ENCODE results near the gene TIE1. TPM values are rescaled to one million over a fixed set of nuclear protein-coding genes. Genes with fewer than 3 reads are reported as not detected.

TIE1 gene
- total and polyA plus RNA-seq, 2 of the 13 experiments (the other 11 are each of a cell fraction or from before 2014, with no cell fraction given), result 0.58 to 0.84 TPM

DNA sequence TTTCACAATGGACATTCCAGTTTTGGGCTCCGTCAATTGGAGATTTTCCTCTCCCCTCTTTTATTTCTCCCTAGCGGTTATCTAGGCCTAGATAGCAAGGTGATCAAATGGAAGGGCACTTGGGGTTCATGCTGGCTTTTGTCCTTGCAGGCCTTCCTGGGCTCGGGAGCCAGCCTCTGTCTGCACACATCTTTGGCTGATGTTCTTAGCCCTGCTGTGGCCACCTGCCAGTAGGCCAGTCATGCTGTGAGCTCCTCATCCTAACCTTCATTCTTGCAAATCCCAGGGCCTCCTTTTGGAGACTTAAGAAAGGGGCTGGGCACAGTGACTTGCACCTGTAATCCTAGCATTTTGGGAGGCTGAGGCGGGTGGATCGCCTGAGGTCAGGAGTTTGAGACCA is 13.5 kb downstream of the TIE1 start:
- no peak overlapping the region for H3K4me2 ChIP-seq (ENCODE audit: low read depth, low read length)
- POLR2A ChIA-PET, result no interaction called here
- H3K27me3 ChIP-seq (ENCODE audit: control insufficient read depth in 1 of 2, insufficient read depth in 2 of 2, low read length in 2 of 2), result peaks cover 7 to 43% of the 10 kb centered on the region in 2 experiments
- no peaks in the 10 kb centered on the region for H3K9me3 ChIP-seq (ENCODE audit: low read length)
- no peak for TF ChIP-seq SIX4 (CRISPR knock-in tag; IDR thresholded peaks at IDR 0.05)
- TF ChIP-seq SSRP1 (CRISPR knock-in tag; IDR thresholded peaks at IDR 0.05), result no peak
- TF ChIP-seq ZBTB42 (CRISPR knock-in tag; IDR thresholded peaks at IDR 0.05), result no peak
- peak; percentile 93 for TF ChIP-seq ZNF7 (CRISPR knock-in tag; IDR thresholded peaks at IDR 0.05)
- CTCF ChIA-PET (ENCODE audit: low intra/inter-chr PET ratio, low total read pairs), result no interaction called here
- H3K4me1 ChIP-seq (ENCODE audit: insufficient read depth, low read length), result peaks cover 31% of the 10 kb centered on the region
- no peak overlapping the region for H2AFZ ChIP-seq (ENCODE audit: low read length)
- no peaks in the 10 kb centered on the region for H4K20me1 ChIP-seq (ENCODE audit: insufficient read depth, low read length)
- intact Hi-C loops (cut with micrococcal nuclease; ENCODE audit: unreplicated experiment) (no loop called here), in situ Hi-C loops (cut with HindIII; ENCODE audit: extremely low pct_ligation_motif_present, low pct_unique_long_range_greater_than_20kb) (no loop called here)
- H3K79me2 ChIP-seq (ENCODE audit: insufficient read depth, low read length), result no peaks in the 10 kb centered on the region
- H3K36me3 ChIP-seq (replicated peaks in 1 of 2; ENCODE audit: control insufficient read depth in 1 of 2, insufficient read depth in 2 of 2, low read length in 2 of 2), result no peaks in the 10 kb centered on the region
- no peak for FAIRE-seq
- 42% methylated on average over 5 of the region's 5 CpGs for WGBS (ENCODE audit: low lambda C conversion rate)
- H3K27ac ChIP-seq (ENCODE audit: extremely low read length, insufficient read depth, low read length), result no peak overlapping the region
- H3K4me3 ChIP-seq (replicated peaks in 1 of 3; ENCODE audit: insufficient read depth in 1 of 3, low read depth in 2 of 3, low read length in 3 of 3), result no peak overlapping the region
- BruUV-seq (replicated peaks), result no TSS peak
- no peak for DNase-seq (ENCODE audit: low spot score)
- no peak for ATAC-seq
- no peak overlapping the region for H3K9ac ChIP-seq (ENCODE audit: insufficient read depth, low read depth, low read length)

DNA sequence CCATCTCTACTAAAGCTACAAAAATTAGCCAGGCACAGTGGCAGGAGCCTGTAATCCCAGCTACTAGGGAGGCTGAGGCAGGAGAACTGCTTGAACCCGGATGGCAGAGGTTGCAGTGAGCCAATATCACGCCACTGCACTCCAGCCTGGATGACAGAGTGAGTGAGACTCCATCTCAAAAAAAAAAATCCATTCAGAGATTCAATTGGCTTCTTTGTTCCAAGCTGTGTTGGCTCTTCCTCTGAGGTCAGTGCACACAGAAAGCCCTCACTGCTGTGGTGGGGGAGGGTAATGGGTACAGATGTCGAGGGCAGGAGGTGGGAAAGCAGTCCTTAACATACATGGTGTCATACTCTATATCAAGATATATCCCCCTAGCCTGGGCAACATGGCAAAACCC is 14.7 kb downstream of the TIE1 start:
- intact Hi-C loops (cut with micrococcal nuclease; ENCODE audit: unreplicated experiment), result no loop called here
- Histone ChIP-seq H2AFZ (ENCODE audit: low read length) (no peak overlapping the region), H4K20me1 (ENCODE audit: insufficient read depth, low read length) (no peaks in the 10 kb centered on the region), H3K9ac (ENCODE audit: insufficient read depth, low read depth, low read length) (no peak overlapping the region), H3K4me1 (ENCODE audit: insufficient read depth, low read length) (peaks cover 31% of the 10 kb centered on the region), H3K9me3 (ENCODE audit: low read length) (no peaks in the 10 kb centered on the region), H3K4me3 (replicated peaks in 1 of 3; ENCODE audit: insufficient read depth in 1 of 3, low read depth in 2 of 3, low read length in 3 of 3) (no peak overlapping the region), H3K27me3 (ENCODE audit: control insufficient read depth in 1 of 2, insufficient read depth in 2 of 2, low read length in 2 of 2) (peaks cover 7 to 40% of the 10 kb centered on the region in 2 experiments), H3K79me2 (ENCODE audit: insufficient read depth, low read length) (no peaks in the 10 kb centered on the region), H3K27ac (ENCODE audit: extremely low read length, insufficient read depth, low read length) (no peak overlapping the region), H3K4me2 (ENCODE audit: low read depth, low read length) (no peak overlapping the region), H3K36me3 (replicated peaks in 1 of 2; ENCODE audit: control insufficient read depth in 1 of 2, insufficient read depth in 2 of 2, low read length in 2 of 2) (no peaks in the 10 kb centered on the region)
- BruUV-seq (replicated peaks), result no TSS peak
- TF ChIP-seq, protein P1, sequence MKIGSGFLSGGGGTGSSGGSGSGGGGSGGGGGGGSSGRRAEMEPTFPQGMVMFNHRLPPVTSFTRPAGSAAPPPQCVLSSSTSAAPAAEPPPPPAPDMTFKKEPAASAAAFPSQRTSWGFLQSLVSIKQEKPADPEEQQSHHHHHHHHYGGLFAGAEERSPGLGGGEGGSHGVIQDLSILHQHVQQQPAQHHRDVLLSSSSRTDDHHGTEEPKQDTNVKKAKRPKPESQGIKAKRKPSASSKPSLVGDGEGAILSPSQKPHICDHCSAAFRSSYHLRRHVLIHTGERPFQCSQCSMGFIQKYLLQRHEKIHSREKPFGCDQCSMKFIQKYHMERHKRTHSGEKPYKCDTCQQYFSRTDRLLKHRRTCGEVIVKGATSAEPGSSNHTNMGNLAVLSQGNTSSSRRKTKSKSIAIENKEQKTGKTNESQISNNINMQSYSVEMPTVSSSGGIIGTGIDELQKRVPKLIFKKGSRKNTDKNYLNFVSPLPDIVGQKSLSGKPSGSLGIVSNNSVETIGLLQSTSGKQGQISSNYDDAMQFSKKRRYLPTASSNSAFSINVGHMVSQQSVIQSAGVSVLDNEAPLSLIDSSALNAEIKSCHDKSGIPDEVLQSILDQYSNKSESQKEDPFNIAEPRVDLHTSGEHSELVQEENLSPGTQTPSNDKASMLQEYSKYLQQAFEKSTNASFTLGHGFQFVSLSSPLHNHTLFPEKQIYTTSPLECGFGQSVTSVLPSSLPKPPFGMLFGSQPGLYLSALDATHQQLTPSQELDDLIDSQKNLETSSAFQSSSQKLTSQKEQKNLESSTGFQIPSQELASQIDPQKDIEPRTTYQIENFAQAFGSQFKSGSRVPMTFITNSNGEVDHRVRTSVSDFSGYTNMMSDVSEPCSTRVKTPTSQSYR (CRISPR knock-in tag; IDR thresholded peaks at IDR 0.05; ENCODE audit: borderline replicate concordance), result peak; percentile 29; the same call in 1 of the 2 replicates
- no peak for TF ChIP-seq HDAC1 (CRISPR knock-in tag; IDR thresholded peaks at IDR 0.05)
- CTCF ChIA-PET (ENCODE audit: low intra/inter-chr PET ratio, low total read pairs), result no interaction called here
- DNase-seq (ENCODE audit: low spot score) (no peak), FAIRE-seq (no peak), ATAC-seq (no peak)
- WGBS (ENCODE audit: low lambda C conversion rate), result 5% methylated on average over 3 of the region's 3 CpGs
- POLR2A ChIA-PET, result no interaction called here
- in situ Hi-C loops (cut with HindIII; ENCODE audit: extremely low pct_ligation_motif_present, low pct_unique_long_range_greater_than_20kb), result no loop called here

Measured in HepG2 (cell line).